Smooth muscle cell (in vitro differentiated cells): ENCODE data around the gene PTK6. TPM values are rescaled to one million over a fixed set of nuclear protein-coding genes. Genes with fewer than 3 reads are reported as not detected.

Source experiments
- DNase-seq: peaks from one replicate; lab custom pipeline; 2025; ENCODE audit not compliant: unreplicated experiment; lab: John Stamatoyannopoulos, UW
- H2AFZ ChIP-seq: fragments of 200-600 bp; sonication (generic); 2 replicates; pipeline ENCODE4 v1.6.0; 2016; ENCODE audit warnings: antibody characterized with exemption, low read depth, mild to moderate bottlenecking
- H3F3A ChIP-seq: fragments of 200-600 bp; sonication (generic); 2 replicates; pipeline ENCODE4 v1.6.0; 2017; ENCODE audit warnings: antibody characterized with exemption, low read depth
- H3K27ac ChIP-seq: fragments of 200-600 bp; sonication (generic); 2 replicates; pipeline ENCODE4 v1.5.1; 2016; ENCODE audit warnings: low read depth, mild to moderate bottlenecking
- H3K27me3 ChIP-seq: fragments of 200-600 bp; sonication (generic); 2 replicates; pipeline ENCODE4 v1.6.1; 2016; ENCODE audit warnings: low read depth, mild to moderate bottlenecking
- H3K36me3 ChIP-seq: fragments of 200-600 bp; sonication (generic); 2 replicates; pipeline ENCODE4 v1.5.1; 2016; ENCODE audit warnings: low read depth
- H3K4me1 ChIP-seq: fragments of 200-600 bp; sonication (generic); 2 replicates; pipeline ENCODE4 v1.5.1; 2016; ENCODE audit warnings: low read depth
- H3K4me2 ChIP-seq: fragments of 200-600 bp; sonication (generic); 2 replicates; pipeline ENCODE4 v1.6.0; 2016; ENCODE audit warnings: mild to moderate bottlenecking
- H3K4me3 ChIP-seq: fragments of 200-600 bp; sonication (generic); 2 replicates; pipeline ENCODE4 v1.5.1; 2016; ENCODE audit warnings: mild to moderate bottlenecking
- H3K79me2 ChIP-seq: fragments of 200-600 bp; sonication (generic); 2 replicates; pipeline ENCODE4 v1.6.0; 2016; ENCODE audit warnings: low read depth, mild to moderate bottlenecking
- H3K9ac ChIP-seq: fragments of 200-600 bp; sonication (generic); 2 replicates; pipeline ENCODE4 v1.6.0; 2016; ENCODE audit warnings: low read depth
- H3K9me3 ChIP-seq: fragments of 200-600 bp; sonication (generic); replicated peaks from 2 replicates; pipeline ENCODE4 v1.5.1; 2016; ENCODE audit warnings: low read depth
- H4K20me1 ChIP-seq: fragments of 200-600 bp; sonication (generic); 2 replicates; pipeline ENCODE4 v1.6.0; 2016; ENCODE audit warnings: low read depth
- CTCF ChIP-seq: fragments of 200-600 bp; sonication (generic); IDR thresholded peaks from 2 replicates; pipeline ENCODE4 v1.5.1; 2017; ENCODE audit warnings: borderline replicate concordance, mild to moderate bottlenecking, antibody characterized with exemption; ENCODE audit not compliant: insufficient read depth, poor library complexity, severe bottlenecking
- WGBS: methylation state at CpG from one replicate; pipeline ENCODE4 v1.1.7; 2016; ENCODE audit warnings: low lambda C conversion rate; 5-methylcytosine and 5-hydroxymethylcytosine counted together
- polyA plus RNA-seq: library from polyadenylated mRNA; unstranded; fragments of >200 nt; fragmentation: Nextera tagmentation; extraction: Ambion mirVana; gene quantifications from 2 replicates; pipeline ENCODE4 v1.2.1, GENCODE V29; 2016
- total RNA-seq: library from RNA; depleted of rRNA; stranded (reverse); fragments of >200 nt; gene quantifications from 2 replicates; pipeline ENCODE4 v1.2.3, GENCODE V29; 2014

Gene PTK6
- total and polyA plus RNA-seq, 2 experiments from 2014 or later = 0.05 TPM; not detected in 1

GRCh38 chr20:63491635-63492230, 45.4 kb downstream of the PTK6 start:
- H3K79me2 ChIP-seq = no peaks in the 10 kb centered on the region
- no peak overlapping the region for H3K9ac ChIP-seq
- no peak overlapping the region for H3K4me3 ChIP-seq
- no peaks in the 10 kb centered on the region for H3K36me3 ChIP-seq
- H3K4me1 ChIP-seq = no peaks in the 10 kb centered on the region
- H3K27ac ChIP-seq = no peak overlapping the region
- TF ChIP-seq CTCF = no peak
- WGBS = 80% methylated on average over 2 of the region's 4 CpGs
- no peak overlapping the region for H3K4me2 ChIP-seq
- H2AFZ ChIP-seq = no peak overlapping the region
- H3K27me3 ChIP-seq = peaks cover 23% of the 10 kb centered on the region
- H3F3A ChIP-seq = no peaks in the 10 kb centered on the region
- H4K20me1 ChIP-seq = no peaks in the 10 kb centered on the region
- DNase-seq = no peak
- H3K9me3 ChIP-seq = no peaks in the 10 kb centered on the region

GRCh38 chr20:63491078-63491477, 46.1 kb downstream of the PTK6 start:
- H3K79me2 ChIP-seq = no peaks in the 10 kb centered on the region
- H3K9ac ChIP-seq = no peak overlapping the region
- 94% methylated on average over 4 of the region's 4 CpGs for WGBS

GRCh38 chr20:63490416-63490815, 46.8 kb downstream of the PTK6 start:
- no peak overlapping the region for H2AFZ ChIP-seq
- no peak overlapping the region for H3K4me3 ChIP-seq
- H3K27ac ChIP-seq = no peak overlapping the region
- H4K20me1 ChIP-seq = no peaks in the 10 kb centered on the region
- H3K27me3 ChIP-seq = peaks cover 23% of the 10 kb centered on the region
- 91% methylated on average over 24 of the region's 24 CpGs for WGBS
- H3K79me2 ChIP-seq = no peaks in the 10 kb centered on the region
- no peaks in the 10 kb centered on the region for H3K36me3 ChIP-seq
- no peak for TF ChIP-seq CTCF
- H3K4me1 ChIP-seq = no peaks in the 10 kb centered on the region
- no peaks in the 10 kb centered on the region for H3K9me3 ChIP-seq
- H3F3A ChIP-seq = no peaks in the 10 kb centered on the region
- no peak for DNase-seq
- H3K9ac ChIP-seq = no peak overlapping the region
- H3K4me2 ChIP-seq = no peak overlapping the region

More at GRCh38 chr20:63491078-63491477, 46.1 kb downstream of the PTK6 start:
- Histone ChIP-seq H2AFZ (no peak overlapping the region), H3F3A (no peaks in the 10 kb centered on the region), H3K9me3 (no peaks in the 10 kb centered on the region), H3K4me2 (no peak overlapping the region), H4K20me1 (no peaks in the 10 kb centered on the region), H3K36me3 (no peaks in the 10 kb centered on the region), H3K4me1 (no peaks in the 10 kb centered on the region), H3K27me3 (peaks cover 23% of the 10 kb centered on the region), H3K27ac (no peak overlapping the region), H3K4me3 (no peak overlapping the region)
- no peak for DNase-seq
- no peak for TF ChIP-seq CTCF
